K562 (cell line): ENCODE data around the gene PGPEP1. TPM values are rescaled to one million over a fixed set of nuclear protein-coding genes. Genes with fewer than 3 reads are reported as not detected.

Experiments used
- ATF4 ChIP-seq: fragments of 450-650 bp; formaldehyde crosslinking; IDR thresholded peaks from 2 replicates; pipeline ENCODE4 v1.4.0; 2022; ENCODE audit warnings: mild to moderate bottlenecking, moderate library complexity
- CCNT2 ChIP-seq: IDR thresholded peaks from 2 replicates; pipeline ENCODE4 v1.6.1; 2011; ENCODE audit warnings: borderline replicate concordance, low read depth, mild to moderate bottlenecking, moderate library complexity, mixed read lengths, low read length; ENCODE audit not compliant: insufficient read length; ENCODE audit errors: extremely low read depth
- CREB1 ChIP-seq, 2 experiments: sonication (generic) in 1 of 2; formaldehyde crosslinking in 1 of 2; IDR thresholded peaks; 2 replicates each; pipeline versions ENCODE4 v1.6.1 to v1.8.0; 2012 to 2022; ENCODE audit warnings: inconsistent platforms in 1 of 2, mild to moderate bottlenecking in 1 of 2, missing genetic modification reagents in 1 of 2, moderate library complexity in 1 of 2
- CXXC5 ChIP-seq: fragments of 250-450 bp; sonication (Bioruptor Pico); IDR thresholded peaks from 2 replicates; pipeline ENCODE4 v1.8.0; 2022; ENCODE audit warnings: inconsistent platforms, mild to moderate bottlenecking, moderate library complexity
- HMGN3 ChIP-seq: IDR thresholded peaks from 2 replicates; pipeline ENCODE4 v1.6.1; 2011; ENCODE audit warnings: borderline replicate concordance, low read depth, mild to moderate bottlenecking, mixed read lengths, low read length; ENCODE audit not compliant: insufficient read length; ENCODE audit errors: extremely low read depth
- MYNN ChIP-seq, 2 experiments: sonication (generic); formaldehyde crosslinking in 1 of 2; IDR thresholded peaks; 2 replicates each; pipeline versions ENCODE4 v1.5.0 to v1.6.1; 2016 to 2020; ENCODE audit warnings: antibody characterized with exemption in 1 of 2, missing genetic modification reagents in 1 of 2
- NKRF ChIP-seq: fragments of 450-650 bp; IDR thresholded peaks from 2 replicates; pipeline ENCODE4 v1.6.1; 2016; ENCODE audit warnings: borderline replicate concordance
- PRPF4 ChIP-seq: fragments of 200-400 bp; formaldehyde crosslinking; IDR thresholded peaks from one replicate; pipeline ENCODE4 v1.6.1; 2017; ENCODE audit warnings: low read length, low read depth, mild to moderate bottlenecking; ENCODE audit not compliant: insufficient read depth, poor library complexity, severe bottlenecking
- SMARCA5 ChIP-seq: fragments of 450-650 bp; IDR thresholded peaks from 2 replicates; pipeline ENCODE4 v1.6.1; 2016
- SRSF7 ChIP-seq: fragments of 200-400 bp; formaldehyde crosslinking; optimal IDR thresholded peaks from 2 replicates; pipeline ENCODE3; 2017; ENCODE audit warnings: mild to moderate bottlenecking, low read depth, low read length
- U2AF2 ChIP-seq: fragments of 200-400 bp; formaldehyde crosslinking; optimal IDR thresholded peaks from 2 replicates; pipeline ENCODE3; 2017; ENCODE audit warnings: low read depth, mild to moderate bottlenecking, low read length
- ZNF140 ChIP-seq: fragments of 250-450 bp; sonication (Bioruptor Pico); IDR thresholded peaks from 2 replicates; pipeline ENCODE4 v1.8.0; 2021; ENCODE audit warnings: moderate library complexity, mild to moderate bottlenecking, inconsistent platforms
- ZNF449 ChIP-seq: fragments of 250-450 bp; sonication (Bioruptor Pico); IDR thresholded peaks from 2 replicates; pipeline ENCODE4 v1.8.0; 2022; ENCODE audit warnings: moderate library complexity, mild to moderate bottlenecking, inconsistent platforms
- ZNF75A ChIP-seq: fragments of 450-650 bp; formaldehyde crosslinking; IDR thresholded peaks from 2 replicates; pipeline ENCODE4 v1.4.0; 2020; ENCODE audit warnings: mild to moderate bottlenecking
- polyA plus RNA-seq, 8 experiments: library from polyadenylated mRNA; depleted of rRNA in 4 of 8; stranded (reverse) in 5 of 8; unstranded in 3 of 8; fragments of >200 nt; fragmentation: Nextera tagmentation in 2 of 8; fragmentation: Illumina TruSeq in 1 of 8; extraction: Ambion mirVana in 2 of 8; extraction: Trizol in 1 of 8; gene quantifications; 2 replicates each; pipeline versions ENCODE4 v1.2.1 to v1.2.3, GENCODE V29; 2011 to 2014; ENCODE audit warnings: inconsistent platforms in 1 of 8, missing spikeins in 1 of 8
- total RNA-seq, 7 experiments: library from RNA; depleted of rRNA in 6 of 7; stranded (reverse); fragments of >200 nt in 6 of 7; fragmentation: Illumina TruSeq in 2 of 7; extraction: Trizol in 2 of 7; gene quantifications; 2 replicates each; pipeline versions ENCODE4 v1.2.1 to v1.2.3, GENCODE V29; 2011 to 2021; ENCODE audit warnings: low replicate concordance in 1 of 7
- TF ChIP-seq, protein P1 (sequence below), 2 experiments: fragments of 250-450 bp in 1 of 2; fragments of 450-650 bp in 1 of 2; sonication (Bioruptor Pico) in 1 of 2; IDR thresholded peaks; 2 replicates each; pipeline versions ENCODE4 v1.6.1 to v1.8.0; 2016 to 2021; ENCODE audit warnings: mild to moderate bottlenecking in 2 of 2, moderate library complexity in 2 of 2, missing compliant biosample characterization in 1 of 2, missing genetic modification characterization in 1 of 2
- TF ChIP-seq, protein P2 (sequence below): sonication (generic); formaldehyde crosslinking; IDR thresholded peaks from 2 replicates; pipeline ENCODE4 v1.8.0; 2023; ENCODE audit warnings: mild to moderate bottlenecking, missing genetic modification reagents

Gene PGPEP1
- total and polyA plus RNA-seq, 9 of the 15 experiments (the other 6 are each of a cell fraction or from before 2014, with no cell fraction given): 10.0 to 69.6 (median 33.5) TPM

DNA sequence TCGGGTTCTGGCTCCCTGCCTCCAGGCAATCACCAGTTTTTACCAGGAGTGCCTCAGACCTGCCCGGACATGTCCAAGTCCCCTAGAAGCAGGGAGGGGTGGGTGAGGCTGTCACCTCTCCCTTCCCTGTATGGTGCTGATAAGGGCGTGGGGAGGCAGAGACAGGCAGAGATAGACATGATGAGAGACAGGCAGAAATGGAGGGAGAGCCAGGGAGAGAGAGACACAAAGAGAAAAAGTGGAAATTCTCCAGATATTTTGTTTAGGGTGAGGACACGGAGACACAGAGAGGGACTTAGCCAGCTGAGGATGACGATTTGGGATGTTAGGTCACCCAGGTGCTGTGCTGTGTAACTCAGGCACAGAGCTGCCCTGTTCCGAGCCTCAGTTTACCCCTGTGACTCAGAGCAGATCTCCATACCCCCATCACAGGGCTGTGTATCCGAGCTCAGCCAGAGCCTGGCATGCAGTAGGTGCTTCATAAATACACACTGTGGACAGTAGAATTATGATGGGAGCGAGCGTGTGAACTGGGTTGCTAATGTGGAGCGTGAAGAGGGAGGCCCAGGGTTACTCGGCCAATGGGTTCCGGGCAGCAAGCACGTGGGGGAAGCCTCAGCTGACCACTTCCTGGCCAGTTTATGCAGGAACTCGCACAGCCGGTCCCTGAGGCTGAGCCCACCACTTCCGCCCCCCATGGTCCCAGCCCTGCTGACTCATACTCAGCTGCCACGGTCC, 33.7 kb downstream of the PGPEP1 start (continued):
- peak; percentile 67 for TF ChIP-seq CREB1 (IDR thresholded peaks at IDR 0.05)
- TF ChIP-seq CREB1 (CRISPR knock-in tag; IDR thresholded peaks at IDR 0.05): peak; percentile 42
- TF ChIP-seq MYNN (IDR thresholded peaks at IDR 0.05): peak; percentile 89
- TF ChIP-seq MYNN (CRISPR knock-in tag; IDR thresholded peaks at IDR 0.05): no peak
- TF ChIP-seq CCNT2: peak; percentile 84
- TF ChIP-seq ZNF75A (CRISPR knock-in tag): no peak
- TF ChIP-seq ZNF140: no peak
- TF ChIP-seq, protein P1, sequence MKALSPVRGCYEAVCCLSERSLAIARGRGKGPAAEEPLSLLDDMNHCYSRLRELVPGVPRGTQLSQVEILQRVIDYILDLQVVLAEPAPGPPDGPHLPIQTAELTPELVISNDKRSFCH (CRISPR knock-in tag; IDR thresholded peaks at IDR 0.05): no peak
- TF ChIP-seq, protein P1 (tag; IDR thresholded peaks at IDR 0.05): peak; percentile 87
- TF ChIP-seq CXXC5: peak; percentile 69
- TF ChIP-seq SMARCA5: peak; percentile 84
- TF ChIP-seq SRSF7: no peak
- no peak for TF ChIP-seq U2AF2
- no peak for TF ChIP-seq PRPF4
- TF ChIP-seq ATF4 (CRISPR knock-in tag): no peak
- peak; percentile 97 for TF ChIP-seq HMGN3
- peak; percentile 77; the same call in 1 of the 2 replicates for TF ChIP-seq NKRF
- 0 out of 2 replicates have a peak, but pooled peaks have one; percentile 6 for TF ChIP-seq ZNF449 (CRISPR knock-in tag)
- TF ChIP-seq, protein P2, sequence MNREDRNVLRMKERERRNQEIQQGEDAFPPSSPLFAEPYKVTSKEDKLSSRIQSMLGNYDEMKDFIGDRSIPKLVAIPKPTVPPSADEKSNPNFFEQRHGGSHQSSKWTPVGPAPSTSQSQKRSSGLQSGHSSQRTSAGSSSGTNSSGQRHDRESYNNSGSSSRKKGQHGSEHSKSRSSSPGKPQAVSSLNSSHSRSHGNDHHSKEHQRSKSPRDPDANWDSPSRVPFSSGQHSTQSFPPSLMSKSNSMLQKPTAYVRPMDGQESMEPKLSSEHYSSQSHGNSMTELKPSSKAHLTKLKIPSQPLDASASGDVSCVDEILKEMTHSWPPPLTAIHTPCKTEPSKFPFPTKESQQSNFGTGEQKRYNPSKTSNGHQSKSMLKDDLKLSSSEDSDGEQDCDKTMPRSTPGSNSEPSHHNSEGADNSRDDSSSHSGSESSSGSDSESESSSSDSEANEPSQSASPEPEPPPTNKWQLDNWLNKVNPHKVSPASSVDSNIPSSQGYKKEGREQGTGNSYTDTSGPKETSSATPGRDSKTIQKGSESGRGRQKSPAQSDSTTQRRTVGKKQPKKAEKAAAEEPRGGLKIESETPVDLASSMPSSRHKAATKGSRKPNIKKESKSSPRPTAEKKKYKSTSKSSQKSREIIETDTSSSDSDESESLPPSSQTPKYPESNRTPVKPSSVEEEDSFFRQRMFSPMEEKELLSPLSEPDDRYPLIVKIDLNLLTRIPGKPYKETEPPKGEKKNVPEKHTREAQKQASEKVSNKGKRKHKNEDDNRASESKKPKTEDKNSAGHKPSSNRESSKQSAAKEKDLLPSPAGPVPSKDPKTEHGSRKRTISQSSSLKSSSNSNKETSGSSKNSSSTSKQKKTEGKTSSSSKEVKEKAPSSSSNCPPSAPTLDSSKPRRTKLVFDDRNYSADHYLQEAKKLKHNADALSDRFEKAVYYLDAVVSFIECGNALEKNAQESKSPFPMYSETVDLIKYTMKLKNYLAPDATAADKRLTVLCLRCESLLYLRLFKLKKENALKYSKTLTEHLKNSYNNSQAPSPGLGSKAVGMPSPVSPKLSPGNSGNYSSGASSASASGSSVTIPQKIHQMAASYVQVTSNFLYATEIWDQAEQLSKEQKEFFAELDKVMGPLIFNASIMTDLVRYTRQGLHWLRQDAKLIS: no peak
